B cell (primary cell): ENCODE data around the gene ZC3H12C.

ENCODE experiments used
- CTCF ChIP-seq: fragments of 200-600 bp; IDR thresholded peaks from one replicate; pipeline ENCODE4 v1.8.0; 2022; ENCODE audit warnings: antibody characterized with exemption, mild to moderate bottlenecking
- EZH2 ChIP-seq: IDR thresholded peaks from 2 replicates; pipeline ENCODE4 v1.6.1; 2012; ENCODE audit warnings: borderline replicate concordance, low read depth, mild to moderate bottlenecking, moderate library complexity, low read length; ENCODE audit not compliant: insufficient read depth, poor library complexity, severe bottlenecking

GRCh38 chr11:110075847-110076208 lies 17.4 kb upstream of the ZC3H12C start:
- TF ChIP-seq CTCF, result no peak
- TF ChIP-seq EZH2, result no peak
